KOPT-K1 (cell line): ENCODE results near the gene TKT.
A peak's percentile ranks its signal among the peaks of the same experiment; 100 is the strongest.

Experiments
- H3K27ac ChIP-seq: fragments of 200-600 bp; sonication (generic); 2 replicates; pipeline ENCODE4 v1.5.1; 2016; ENCODE audit warnings: antibody characterized with exemption, mild to moderate bottlenecking, low read depth, low read length; ENCODE audit not compliant: poor library complexity, severe bottlenecking
- H3K36me3 ChIP-seq: fragments of 200-600 bp; sonication (generic); 2 replicates; pipeline ENCODE4 v1.5.1; 2017; ENCODE audit warnings: antibody characterized with exemption, mild to moderate bottlenecking, low read length, moderate library complexity; ENCODE audit not compliant: insufficient read depth
- H3K9me3 ChIP-seq: fragments of 200-600 bp; sonication (generic); 2 replicates; pipeline ENCODE4 v1.5.1; 2017; ENCODE audit warnings: antibody characterized with exemption, low read length, mild to moderate bottlenecking; ENCODE audit not compliant: insufficient read depth, poor library complexity, severe bottlenecking

Gene TKT

GRCh38 chr3:53193466-53194209 is 62.2 kb downstream of the TKT start:
- Histone ChIP-seq H3K36me3 (no peaks in the 10 kb centered on the region), H3K27ac (no peak overlapping the region), H3K9me3 (no peaks in the 10 kb centered on the region)

GRCh38 chr3:53192608-53193007 is 63.2 kb downstream of the TKT start:
- Histone ChIP-seq H3K27ac (no peak overlapping the region), H3K9me3 (no peaks in the 10 kb centered on the region), H3K36me3 (no peaks in the 10 kb centered on the region)

- H3K9me3 ChIP-seq: no peaks in the 10 kb centered on the region
- no peak overlapping the region for H3K27ac ChIP-seq
- no peaks in the 10 kb centered on the region for H3K36me3 ChIP-seq
Observed at GRCh38 chr3:53191836-53192480, 63.9 kb downstream of the TKT start.

GRCh38 chr3:53190659-53191058 is 65.2 kb downstream of the TKT start:
- Histone ChIP-seq H3K36me3 (no peaks in the 10 kb centered on the region), H3K27ac (peak overlapping the region; percentile 46)

GRCh38 chr3:53189276-53189675 is 66.5 kb downstream of the TKT start:
- Histone ChIP-seq H3K9me3 (no peaks in the 10 kb centered on the region), H3K27ac (no peak overlapping the region), H3K36me3 (no peaks in the 10 kb centered on the region)

More at GRCh38 chr3:53190659-53191058, 65.2 kb downstream of the TKT start:
- H3K9me3 ChIP-seq: no peaks in the 10 kb centered on the region

GRCh38 chr3:53188720-53189119 is 67.1 kb downstream of the TKT start:
- H3K36me3 ChIP-seq: no peaks in the 10 kb centered on the region
- H3K27ac ChIP-seq: no peak overlapping the region
- H3K9me3 ChIP-seq: no peaks in the 10 kb centered on the region

GRCh38 chr3:53188136-53188685 is 67.6 kb downstream of the TKT start:
- Histone ChIP-seq H3K9me3 (no peaks in the 10 kb centered on the region), H3K27ac (no peak overlapping the region), H3K36me3 (no peaks in the 10 kb centered on the region)

- Histone ChIP-seq H3K27ac (no peak overlapping the region), H3K36me3 (no peaks in the 10 kb centered on the region)
Observed at GRCh38 chr3:53187430-53187829, 68.4 kb downstream of the TKT start.

GRCh38 chr3:53186726-53187125 is 69.1 kb downstream of the TKT start:
- Histone ChIP-seq H3K27ac (no peak overlapping the region), H3K9me3 (no peaks in the 10 kb centered on the region), H3K36me3 (0 out of 2 replicates have a peak, but pooled peaks cover under 1% of the 10 kb centered on the region)

More at GRCh38 chr3:53187430-53187829, 68.4 kb downstream of the TKT start:
- H3K9me3 ChIP-seq: no peaks in the 10 kb centered on the region

- Histone ChIP-seq H3K36me3 (peaks cover 7% of the 10 kb centered on the region; the same call in 1 of the 2 replicates), H3K27ac (no peak overlapping the region), H3K9me3 (no peaks in the 10 kb centered on the region)
Observed at GRCh38 chr3:53185761-53186465, 69.9 kb downstream of the TKT start.

- Histone ChIP-seq H3K36me3 (peaks cover 7% of the 10 kb centered on the region; the same call in 1 of the 2 replicates), H3K27ac (no peak overlapping the region), H3K9me3 (no peaks in the 10 kb centered on the region)
Observed at GRCh38 chr3:53184701-53185100, 71.1 kb downstream of the TKT start.

- H3K36me3 ChIP-seq: peaks cover 14% of the 10 kb centered on the region; the same call in 1 of the 2 replicates
- H3K27ac ChIP-seq: no peak overlapping the region
- H3K9me3 ChIP-seq: no peaks in the 10 kb centered on the region
Observed at GRCh38 chr3:53183514-53183913, 72.3 kb downstream of the TKT start.

- Histone ChIP-seq H3K9me3 (no peaks in the 10 kb centered on the region), H3K36me3 (peaks cover 14% of the 10 kb centered on the region; the same call in 1 of the 2 replicates), H3K27ac (no peak overlapping the region)
Observed at GRCh38 chr3:53182764-53183355, 73.0 kb downstream of the TKT start.

GRCh38 chr3:53181528-53181927 is 74.3 kb downstream of the TKT start:
- no peaks in the 10 kb centered on the region for H3K9me3 ChIP-seq
- no peak overlapping the region for H3K27ac ChIP-seq
- H3K36me3 ChIP-seq: peaks cover 14% of the 10 kb centered on the region; the same call in 1 of the 2 replicates

- no peaks in the 10 kb centered on the region for H3K9me3 ChIP-seq
- H3K27ac ChIP-seq: no peak overlapping the region
- H3K36me3 ChIP-seq: peaks cover 14% of the 10 kb centered on the region; the same call in 1 of the 2 replicates
Observed at GRCh38 chr3:53181024-53181371, 74.8 kb downstream of the TKT start.
